Measurements from ENCODE around the gene PSG11. TPM values are rescaled to one million over a fixed set of nuclear protein-coding genes. Genes with fewer than 3 reads are reported as not detected.
"Not testable (repeated sequence)": the region's sequence is repeated elsewhere in the genome, so short reads cannot be mapped to it uniquely, and the experiment has no call there.

Gene PSG11
- total and polyA plus RNA-seq, 2 of the 8 experiments (the other 6 are each of a cell fraction or from before 2014, with no cell fraction given), result not detected

GRCh38 chr19:43021629-43022028, 4.6 kb downstream of the PSG11 start:
- H3K4ac ChIP-seq (replicated peaks; ENCODE audit: insufficient read length, low read depth, low read length); H2AFZ ChIP-seq (ENCODE audit: low read length); H2AK5ac ChIP-seq (ENCODE audit: low read depth, low read length); H3K18ac ChIP-seq (ENCODE audit: extremely low read depth, low read length); H3K79me2 ChIP-seq (ENCODE audit: control insufficient read depth in 1 of 2, insufficient read depth in 2 of 2, low read length in 2 of 2); H2BK15ac ChIP-seq (ENCODE audit: low read length); H2BK20ac ChIP-seq (ENCODE audit: low read length); H3K4me3 ChIP-seq (ENCODE audit: extremely low read depth in 1 of 4, insufficient read depth in 2 of 4, low read depth in 3 of 4, low read length in 4 of 4); H3K23me2 ChIP-seq (ENCODE audit: low read depth, low read length); H2BK12ac ChIP-seq (ENCODE audit: low read depth, low read length); H3K36me3 ChIP-seq (ENCODE audit: control insufficient read depth in 2 of 4, insufficient read depth in 4 of 4, low read length in 3 of 4); H4K91ac ChIP-seq (replicated peaks; ENCODE audit: insufficient read length, low read length); H4K8ac ChIP-seq (ENCODE audit: extremely low read depth, insufficient read depth, low read length); H4K5ac ChIP-seq (ENCODE audit: insufficient read length, low read depth, low read length); DNase-seq (ENCODE audit: low read depth in 1 of 2, low spot score in 2 of 2); H3K79me1 ChIP-seq (ENCODE audit: low read depth, low read length); H3K4me1 ChIP-seq (replicated peaks in 1 of 4; ENCODE audit: control insufficient read depth in 3 of 4, insufficient read depth in 4 of 4, low read length in 3 of 4); CTCF ChIA-PET (ENCODE audit: partially characterized antibody); H2BK5ac ChIP-seq (ENCODE audit: low read depth, low read length); H2BK120ac ChIP-seq (replicated peaks; ENCODE audit: low read depth, low read length); H3K9ac ChIP-seq (replicated peaks in 1 of 4; ENCODE audit: extremely low read depth in 1 of 4, low read depth in 3 of 4, low read length in 3 of 4); POLR2A ChIA-PET (ENCODE audit: partially characterized antibody); H3K56ac ChIP-seq (replicated peaks; ENCODE audit: insufficient read length, low read depth, low read length); H3K14ac ChIP-seq (ENCODE audit: insufficient read length); FAIRE-seq; H3K23ac ChIP-seq (ENCODE audit: insufficient read length); H3K4me2 ChIP-seq (ENCODE audit: insufficient read depth in 1 of 2, low read depth in 2 of 2, low read length in 2 of 2); H4K20me1 ChIP-seq (replicated peaks in 1 of 2; ENCODE audit: control insufficient read depth in 1 of 2, insufficient read depth in 2 of 2, low read length in 2 of 2); H3K27me3 ChIP-seq (replicated peaks in 1 of 4; ENCODE audit: control insufficient read depth in 3 of 4, extremely low read depth in 1 of 4, insufficient read depth in 3 of 4, low read length in 3 of 4); H3K27ac ChIP-seq (ENCODE audit: low read depth, low read length): not testable (repeated sequence)
- 68% methylated on average over 4 of the region's 4 CpGs; no CpG with 5 or more reads in 1 of the 2 experiments for WGBS, 2 experiments (ENCODE audit: extremely low coverage in 1 of 2, insufficient coverage in 1 of 2, insufficient read length in 1 of 2, insufficient replicate concordance in 2 of 2, low coverage in 1 of 2, low lambda C conversion rate in 2 of 2, missing lambda C conversion rate in 1 of 2)
- H3K9me3 ChIP-seq (ENCODE audit: insufficient read depth in 2 of 2, low read depth in 1 of 2, low read length in 1 of 2), result peaks cover 20 to 61% of the 10 kb centered on the region in 2 experiments

GRCh38 chr19:43019588-43019987, 6.7 kb downstream of the PSG11 start:
- H4K8ac ChIP-seq (ENCODE audit: extremely low read depth, insufficient read depth, low read length); H3K23ac ChIP-seq (ENCODE audit: insufficient read length); H2BK5ac ChIP-seq (ENCODE audit: low read depth, low read length); H2BK12ac ChIP-seq (ENCODE audit: low read depth, low read length); H3K79me1 ChIP-seq (ENCODE audit: low read depth, low read length); H2BK120ac ChIP-seq (replicated peaks; ENCODE audit: low read depth, low read length); H4K91ac ChIP-seq (replicated peaks; ENCODE audit: insufficient read length, low read length); H3K4me2 ChIP-seq (ENCODE audit: insufficient read depth in 1 of 2, low read depth in 2 of 2, low read length in 2 of 2); H3K79me2 ChIP-seq (ENCODE audit: control insufficient read depth in 1 of 2, insufficient read depth in 2 of 2, low read length in 2 of 2); H2AK5ac ChIP-seq (ENCODE audit: low read depth, low read length); H3K23me2 ChIP-seq (ENCODE audit: low read depth, low read length); H3K4ac ChIP-seq (replicated peaks; ENCODE audit: insufficient read length, low read depth, low read length); H2BK15ac ChIP-seq (ENCODE audit: low read length); H3K27me3 ChIP-seq (replicated peaks in 1 of 4; ENCODE audit: control insufficient read depth in 3 of 4, extremely low read depth in 1 of 4, insufficient read depth in 3 of 4, low read length in 3 of 4); H3K27ac ChIP-seq (ENCODE audit: low read depth, low read length); H2AFZ ChIP-seq (ENCODE audit: low read length); H4K5ac ChIP-seq (ENCODE audit: insufficient read length, low read depth, low read length); H3K18ac ChIP-seq (ENCODE audit: extremely low read depth, low read length); H3K4me3 ChIP-seq (ENCODE audit: extremely low read depth in 1 of 4, insufficient read depth in 2 of 4, low read depth in 3 of 4, low read length in 4 of 4); H3K9ac ChIP-seq (replicated peaks in 1 of 4; ENCODE audit: extremely low read depth in 1 of 4, low read depth in 3 of 4, low read length in 3 of 4); H2BK20ac ChIP-seq (ENCODE audit: low read length); FAIRE-seq; H3K4me1 ChIP-seq (replicated peaks in 1 of 4; ENCODE audit: control insufficient read depth in 3 of 4, insufficient read depth in 4 of 4, low read length in 3 of 4); H3K56ac ChIP-seq (replicated peaks; ENCODE audit: insufficient read length, low read depth, low read length); H3K36me3 ChIP-seq (ENCODE audit: control insufficient read depth in 2 of 4, insufficient read depth in 4 of 4, low read length in 3 of 4); H3K14ac ChIP-seq (ENCODE audit: insufficient read length); POLR2A ChIA-PET (ENCODE audit: partially characterized antibody); CTCF ChIA-PET (ENCODE audit: partially characterized antibody); H4K20me1 ChIP-seq (replicated peaks in 1 of 2; ENCODE audit: control insufficient read depth in 1 of 2, insufficient read depth in 2 of 2, low read length in 2 of 2); DNase-seq (ENCODE audit: low read depth in 1 of 2, low spot score in 2 of 2): not testable (repeated sequence)
- peaks cover 27 to 63% of the 10 kb centered on the region in 2 experiments for H3K9me3 ChIP-seq (ENCODE audit: insufficient read depth in 2 of 2, low read depth in 1 of 2, low read length in 1 of 2)
